WTC11 (cell line): Measurements from ENCODE around the gene NDC1.

Experiments used
- ATF3 ChIP-seq: sonication (generic); formaldehyde crosslinking; conservative IDR thresholded peaks from 2 replicates; pipeline ENCODE4 v1.8.1; 2022; ENCODE audit warnings: mild to moderate bottlenecking, missing genetic modification reagents
- CBFB ChIP-seq: sonication (generic); formaldehyde crosslinking; IDR thresholded peaks from 2 replicates; pipeline ENCODE4 v1.8.1; 2022; ENCODE audit warnings: mild to moderate bottlenecking, low read depth, missing genetic modification reagents
- CTCF ChIP-seq: fragments of 200-600 bp; IDR thresholded peaks from 2 replicates; pipeline ENCODE4 v1.8.0; 2022; ENCODE audit warnings: antibody characterized with exemption
- ELF4 ChIP-seq: sonication (generic); formaldehyde crosslinking; IDR thresholded peaks from 2 replicates; pipeline ENCODE4 v1.8.1; 2022; ENCODE audit warnings: low read depth, mild to moderate bottlenecking, moderate library complexity, missing genetic modification reagents
- FOXJ3 ChIP-seq: sonication (generic); formaldehyde crosslinking; IDR thresholded peaks from 2 replicates; pipeline ENCODE4 v1.9.0; 2021; ENCODE audit warnings: missing genetic modification reagents, mild to moderate bottlenecking, borderline replicate concordance
- IRF1 ChIP-seq: sonication (generic); formaldehyde crosslinking; IDR thresholded peaks from 2 replicates; pipeline ENCODE4 v1.8.0; 2023; ENCODE audit warnings: missing genetic modification reagents
- MAX ChIP-seq: sonication (generic); formaldehyde crosslinking; IDR thresholded peaks from 2 replicates; pipeline ENCODE4 v1.8.0; 2022; ENCODE audit warnings: mild to moderate bottlenecking, missing genetic modification reagents
- NR3C1 ChIP-seq: sonication (generic); formaldehyde crosslinking; conservative IDR thresholded peaks from 2 replicates; pipeline ENCODE4 v1.8.1; 2023; ENCODE audit warnings: low read depth, mild to moderate bottlenecking, missing genetic modification reagents
- SP1 ChIP-seq: sonication (generic); formaldehyde crosslinking; conservative IDR thresholded peaks from 2 replicates; pipeline ENCODE4 v1.8.1; 2022; ENCODE audit warnings: missing genetic modification reagents
- TP53 ChIP-seq: sonication (generic); formaldehyde crosslinking; IDR thresholded peaks from 2 replicates; pipeline ENCODE4 v1.8.1; 2023; ENCODE audit warnings: mild to moderate bottlenecking, missing genetic modification reagents
- USF2 ChIP-seq: sonication (generic); formaldehyde crosslinking; IDR thresholded peaks from 2 replicates; pipeline ENCODE4 v1.8.1; 2023; ENCODE audit warnings: mild to moderate bottlenecking, missing genetic modification reagents, moderate library complexity
- ZNF263 ChIP-seq: sonication (generic); formaldehyde crosslinking; IDR thresholded peaks from 2 replicates; pipeline ENCODE4 v1.8.1; 2022; ENCODE audit warnings: low read depth, mild to moderate bottlenecking, moderate library complexity, missing genetic modification reagents

- TF ChIP-seq NR3C1 (CRISPR knock-in tag) (no peak), USF2 (CRISPR knock-in tag) (no peak), CTCF (no peak), ATF3 (CRISPR knock-in tag) (no peak), TP53 (CRISPR knock-in tag) (no peak), ELF4 (CRISPR knock-in tag) (no peak), ZNF263 (CRISPR knock-in tag) (no peak), IRF1 (CRISPR knock-in tag) (no peak), CBFB (CRISPR knock-in tag) (no peak), MAX (no peak), FOXJ3 (no peak), SP1 (CRISPR knock-in tag) (no peak)
These were observed 102.8 kb downstream of the NDC1 start for GRCh38 chr1:53735261-53735660.
